Mesenchymal stem cell (in vitro differentiated cells and primary cell): Measurements from ENCODE around the gene GPN1. TPM values are rescaled to one million over a fixed set of nuclear protein-coding genes. Genes with fewer than 3 reads are reported as not detected.

Experiments used
- DNase-seq: peaks from one replicate; pipeline ENCODE4 v3.0.0-alpha.2; 2013
- H2AFZ ChIP-seq: one replicate; pipeline ENCODE4 v1.6.1; 2013; ENCODE audit warnings: low read depth, mild to moderate bottlenecking, control low read depth, inconsistent platforms, low read length, moderate library complexity
- H2AK5ac ChIP-seq: 2 replicates; pipeline ENCODE4 v1.6.1; 2013; ENCODE audit warnings: low read length, moderate library complexity, mild to moderate bottlenecking, inconsistent platforms; ENCODE audit not compliant: severe bottlenecking
- H2BK120ac ChIP-seq: one replicate; pipeline ENCODE4 v1.6.1; 2013; ENCODE audit warnings: low read depth, mild to moderate bottlenecking, inconsistent platforms, low read length, moderate library complexity
- H2BK12ac ChIP-seq, 2 experiments: one replicate each; pipeline ENCODE4 v1.6.1; 2013; ENCODE audit warnings: inconsistent platforms in 2 of 2, low read length in 2 of 2, mild to moderate bottlenecking in 2 of 2, moderate library complexity in 2 of 2, control low read depth in 1 of 2
- H2BK15ac ChIP-seq: one replicate; pipeline ENCODE4 v1.6.1; 2013; ENCODE audit warnings: mild to moderate bottlenecking, low read depth, inconsistent platforms; ENCODE audit not compliant: poor library complexity, severe bottlenecking
- H2BK5ac ChIP-seq: 2 replicates; pipeline ENCODE4 v1.6.1; 2013; ENCODE audit warnings: low read depth, mild to moderate bottlenecking, low read length, control low read depth, inconsistent platforms; ENCODE audit not compliant: poor library complexity, severe bottlenecking
- H3K14ac ChIP-seq, 2 experiments: one replicate each; pipeline ENCODE4 v1.6.1; 2013; ENCODE audit warnings: inconsistent platforms in 2 of 2, low read length in 2 of 2, control low read depth in 1 of 2, mild to moderate bottlenecking in 1 of 2, moderate library complexity in 1 of 2
- H3K18ac ChIP-seq, 2 experiments: one replicate each; pipeline ENCODE4 v1.6.1; 2013; ENCODE audit warnings: inconsistent platforms in 2 of 2, low read length in 2 of 2, control low read depth in 1 of 2, low read depth in 1 of 2, mild to moderate bottlenecking in 1 of 2
- H3K23ac ChIP-seq, 2 experiments: one replicate each; pipeline ENCODE4 v1.6.1; 2013; ENCODE audit warnings: inconsistent platforms in 2 of 2, low read length in 2 of 2, mild to moderate bottlenecking in 2 of 2, moderate library complexity in 2 of 2, control low read depth in 1 of 2
- H3K27ac ChIP-seq: 2 replicates; pipeline ENCODE4 v1.5.1; 2013; ENCODE audit warnings: mild to moderate bottlenecking, moderate library complexity, low read length, control low read depth, inconsistent platforms; ENCODE audit not compliant: poor library complexity, severe bottlenecking
- H3K27me3 ChIP-seq, 2 experiments: 2 replicates each; pipeline versions ENCODE4 v1.6.1 to v1.7.0; 2013; ENCODE audit warnings: low read length in 2 of 2, mild to moderate bottlenecking in 2 of 2, moderate library complexity in 2 of 2, control low read depth in 1 of 2, inconsistent platforms in 1 of 2; ENCODE audit not compliant: control insufficient read depth in 1 of 2, insufficient read depth in 1 of 2
- H3K36me3 ChIP-seq, 2 experiments: 2 replicates each; pipeline versions ENCODE4 v1.6.1 to v1.7.0; 2013; ENCODE audit warnings: low read length in 2 of 2, control low read depth in 1 of 2, inconsistent platforms in 1 of 2, low read depth in 1 of 2, mild to moderate bottlenecking in 1 of 2; ENCODE audit not compliant: insufficient read depth in 2 of 2, control insufficient read depth in 1 of 2
- H3K4ac ChIP-seq, 2 experiments: one replicate each; pipeline ENCODE4 v1.6.1; 2013; ENCODE audit warnings: inconsistent platforms in 2 of 2, low read length in 2 of 2, mild to moderate bottlenecking in 2 of 2, moderate library complexity in 2 of 2, control low read depth in 1 of 2, low read depth in 1 of 2
- H3K4me1 ChIP-seq: 2 replicates; pipeline ENCODE4 v1.6.1; 2013; ENCODE audit warnings: low read depth, low read length, control low read depth; ENCODE audit not compliant: control insufficient read depth, insufficient read depth
- H3K4me2 ChIP-seq: 2 replicates; pipeline ENCODE4 v1.6.1; 2013; ENCODE audit warnings: low read length, mild to moderate bottlenecking, inconsistent platforms; ENCODE audit not compliant: poor library complexity, severe bottlenecking
- H3K4me3 ChIP-seq, 2 experiments: 2 replicates each; pipeline versions ENCODE4 v1.5.1 to v1.7.0; 2013; ENCODE audit warnings: low read length in 2 of 2, mild to moderate bottlenecking in 2 of 2, control low read depth in 1 of 2, low read depth in 1 of 2; ENCODE audit not compliant: insufficient read depth in 1 of 2
- H3K79me1 ChIP-seq: replicated peaks from 2 replicates; pipeline ENCODE4 v1.6.1; 2013; ENCODE audit warnings: mild to moderate bottlenecking, control low read depth, low read length, inconsistent platforms; ENCODE audit not compliant: poor library complexity, severe bottlenecking
- H3K9ac ChIP-seq: 2 replicates; pipeline ENCODE4 v1.7.0; 2013; ENCODE audit warnings: mild to moderate bottlenecking, low read length, moderate library complexity
- H3K9me3 ChIP-seq: 2 replicates; pipeline ENCODE4 v1.7.0; 2013; ENCODE audit warnings: mild to moderate bottlenecking, low read length; ENCODE audit not compliant: control insufficient read depth
- H4K8ac ChIP-seq: one replicate; pipeline ENCODE4 v1.6.1; 2013; ENCODE audit warnings: inconsistent platforms, mild to moderate bottlenecking, low read length, moderate library complexity
- H4K91ac ChIP-seq: one replicate; pipeline ENCODE4 v1.6.1; 2013; ENCODE audit warnings: mild to moderate bottlenecking, low read length, inconsistent platforms
- WGBS: methylation state at CpG from one replicate; pipeline ENCODE4 v1.1.7; 2013; ENCODE audit warnings: mixed read lengths; 5-methylcytosine and 5-hydroxymethylcytosine counted together
- small RNA-seq: library from polyadenylated mRNA; stranded (forward); fragments of <200 nt; extraction: miRNeasy Mini kit (QIAGEN cat#:217004); gene quantifications from one replicate; pipeline ENCODE3, GENCODE V24; 2013; ENCODE audit warnings: low read depth

GPN1 gene

GRCh38 chr2:27690052-27690451 is 61.2 kb downstream of the GPN1 start:
- no peaks in the 10 kb centered on the region for H3K79me1 ChIP-seq
- no peak overlapping the region for H3K14ac ChIP-seq
- H3K9me3 ChIP-seq: no peaks in the 10 kb centered on the region
- H2AFZ ChIP-seq: no peak overlapping the region
- H2AK5ac ChIP-seq: no peak overlapping the region
- no peak for DNase-seq
- peaks cover 20 to 75% of the 10 kb centered on the region in 2 experiments for H3K36me3 ChIP-seq
- no peak overlapping the region for H4K8ac ChIP-seq
- no peak overlapping the region for H3K27ac ChIP-seq
- no peaks in the 10 kb centered on the region for H3K4me1 ChIP-seq
- no peak overlapping the region for H3K4ac ChIP-seq
- H3K18ac ChIP-seq: no peak overlapping the region
- H4K91ac ChIP-seq: no peak overlapping the region
- no peak overlapping the region for H3K4me2 ChIP-seq
- H2BK15ac ChIP-seq: no peak overlapping the region
- no peak overlapping the region for H2BK120ac ChIP-seq
- H3K4me3 ChIP-seq: no peak overlapping the region
- no peaks in the 10 kb centered on the region for H3K27me3 ChIP-seq
- no peak overlapping the region for H2BK12ac ChIP-seq
- H3K23ac ChIP-seq: no peak overlapping the region
- H3K9ac ChIP-seq: no peak overlapping the region
- H2BK5ac ChIP-seq: no peak overlapping the region

- Histone ChIP-seq H3K4me2 (no peak overlapping the region), H2AFZ (no peak overlapping the region), H2BK120ac (no peak overlapping the region), H2AK5ac (no peak overlapping the region), H3K79me1 (no peaks in the 10 kb centered on the region), H3K4me1 (peaks cover 2% of the 10 kb centered on the region), H3K27ac (no peak overlapping the region), H3K23ac (no peak overlapping the region), H3K18ac (no peak overlapping the region), H3K4me3 (no peak overlapping the region), H3K36me3 (peaks cover 7 to 50% of the 10 kb centered on the region in 2 experiments), H3K9ac (no peak overlapping the region), H3K14ac (no peak overlapping the region), H2BK12ac (no peak overlapping the region), H3K9me3 (no peaks in the 10 kb centered on the region), H4K91ac (no peak overlapping the region), H3K4ac (no peak overlapping the region), H3K27me3 (no peaks in the 10 kb centered on the region), H4K8ac (no peak overlapping the region), H2BK5ac (no peak overlapping the region), H2BK15ac (no peak overlapping the region)
- WGBS: 88% methylated on average over 1 of the region's 1 CpG
- DNase-seq: no peak
Observed at GRCh38 chr2:27697660-27698059, 68.8 kb downstream of the GPN1 start.

Small RNAs within 50 kb of the gene (small RNA-seq; reads per million reads assigned to genes)
- gene RF00340: not detected
